MM.1S (cell line): ENCODE measurements around the gene NID2.

Source experiments
- EZH2 ChIP-seq: fragments of 300-600 bp; sonication (generic); optimal IDR thresholded peaks from 2 replicates; pipeline ENCODE3; 2017; ENCODE audit warnings: low read depth, mild to moderate bottlenecking, antibody characterized with exemption, low read length, mixed read lengths
- TF ChIP-seq, protein P1 (sequence below): fragments of 300-600 bp; sonication (generic); IDR thresholded peaks from 2 replicates; pipeline ENCODE4 v1.5.1; 2016; ENCODE audit warnings: antibody characterized with exemption, low read length, mixed read lengths

GRCh38 chr14:52070051-52070431, 1.2 kb upstream of the NID2 start:
- no peak for TF ChIP-seq EZH2
- TF ChIP-seq, protein P1, sequence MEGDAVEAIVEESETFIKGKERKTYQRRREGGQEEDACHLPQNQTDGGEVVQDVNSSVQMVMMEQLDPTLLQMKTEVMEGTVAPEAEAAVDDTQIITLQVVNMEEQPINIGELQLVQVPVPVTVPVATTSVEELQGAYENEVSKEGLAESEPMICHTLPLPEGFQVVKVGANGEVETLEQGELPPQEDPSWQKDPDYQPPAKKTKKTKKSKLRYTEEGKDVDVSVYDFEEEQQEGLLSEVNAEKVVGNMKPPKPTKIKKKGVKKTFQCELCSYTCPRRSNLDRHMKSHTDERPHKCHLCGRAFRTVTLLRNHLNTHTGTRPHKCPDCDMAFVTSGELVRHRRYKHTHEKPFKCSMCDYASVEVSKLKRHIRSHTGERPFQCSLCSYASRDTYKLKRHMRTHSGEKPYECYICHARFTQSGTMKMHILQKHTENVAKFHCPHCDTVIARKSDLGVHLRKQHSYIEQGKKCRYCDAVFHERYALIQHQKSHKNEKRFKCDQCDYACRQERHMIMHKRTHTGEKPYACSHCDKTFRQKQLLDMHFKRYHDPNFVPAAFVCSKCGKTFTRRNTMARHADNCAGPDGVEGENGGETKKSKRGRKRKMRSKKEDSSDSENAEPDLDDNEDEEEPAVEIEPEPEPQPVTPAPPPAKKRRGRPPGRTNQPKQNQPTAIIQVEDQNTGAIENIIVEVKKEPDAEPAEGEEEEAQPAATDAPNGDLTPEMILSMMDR: no peak
